Muscle of leg (tissue), 11 donors: ENCODE results near the gene DLG2. TPM values are rescaled to one million over a fixed set of nuclear protein-coding genes. Genes with fewer than 3 reads are reported as not detected.
A peak's percentile ranks its signal among the peaks of the same experiment; 100 is the strongest.
"Not testable (repeated sequence)": the region's sequence is repeated elsewhere in the genome, so short reads cannot be mapped to it uniquely, and the experiment has no call there.

Source experiments
- DNase-seq: peaks from one replicate; pipeline ENCODE4 v3.0.0; 2013
- H3K27ac ChIP-seq: one replicate; pipeline ENCODE4 v1.5.1; 2013; ENCODE audit warnings: mild to moderate bottlenecking, low read length, control low read depth
- H3K27me3 ChIP-seq: one replicate; pipeline ENCODE4 v1.6.1; 2013; ENCODE audit warnings: low read length; ENCODE audit not compliant: control insufficient read depth, insufficient read depth
- H3K36me3 ChIP-seq: one replicate; pipeline ENCODE4 v1.6.1; 2013; ENCODE audit warnings: low read length; ENCODE audit not compliant: control insufficient read depth, insufficient read depth
- H3K4me1 ChIP-seq: one replicate; pipeline ENCODE4 v1.6.1; 2013; ENCODE audit warnings: low read length; ENCODE audit not compliant: control insufficient read depth, insufficient read depth
- H3K4me3 ChIP-seq: one replicate; pipeline ENCODE4 v1.5.1; 2013; ENCODE audit warnings: low read length, control low read depth
- H3K9me3 ChIP-seq: replicated peaks from 2 replicates; pipeline ENCODE4 v1.6.1; 2013; ENCODE audit warnings: low read depth, low read length; ENCODE audit not compliant: control insufficient read depth
- WGBS: methylation state at CpG from one replicate; pipeline ENCODE4 v1.1.5; 2013; ENCODE audit warnings: missing lambda C conversion rate; ENCODE audit not compliant: insufficient coverage; 5-methylcytosine and 5-hydroxymethylcytosine counted together
- polyA plus RNA-seq, 8 donors: library from polyadenylated mRNA; unstranded; fragments of 120-200 nt; gene quantifications; one replicate each; pipeline versions ENCODE4 v1.2.1 to v1.2.3, GENCODE V29; 2013; ENCODE audit warnings: inconsistent platforms in 1 of 8, low replicate concordance in 1 of 8; ENCODE audit not compliant: insufficient read length in 8 of 8, insufficient read depth in 1 of 8
- total RNA-seq: library from RNA; stranded (reverse); fragments of 120-200 nt; gene quantifications from one replicate; pipeline ENCODE4 v1.2.4, GENCODE V29; 2013

The DLG2 gene
- total and polyA plus RNA-seq, 9 donors: 6.4 to 19.3 (median 11.0) TPM

DNA sequence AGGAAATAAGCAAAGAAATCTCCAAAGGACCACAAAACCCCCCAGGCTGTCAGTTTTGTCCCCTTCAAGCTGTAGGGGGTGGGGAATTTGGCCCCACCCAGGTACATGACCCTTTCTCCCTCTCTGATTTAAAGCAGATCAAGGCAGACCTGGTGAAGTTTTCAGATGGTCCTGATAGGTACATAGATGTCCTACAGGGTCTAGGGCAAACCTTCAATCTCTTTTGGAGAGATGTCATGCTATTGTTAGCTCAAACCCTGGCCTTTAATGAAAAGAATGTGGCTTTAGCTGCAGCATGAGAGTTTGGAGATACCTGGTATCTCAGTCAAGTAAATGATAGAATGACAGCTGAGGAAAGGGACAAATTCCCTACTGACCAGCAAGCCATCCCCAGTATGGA is 18.5 kb downstream of the DLG2 start:
- not testable (repeated sequence) for H3K27ac ChIP-seq, H3K36me3 ChIP-seq

DNA sequence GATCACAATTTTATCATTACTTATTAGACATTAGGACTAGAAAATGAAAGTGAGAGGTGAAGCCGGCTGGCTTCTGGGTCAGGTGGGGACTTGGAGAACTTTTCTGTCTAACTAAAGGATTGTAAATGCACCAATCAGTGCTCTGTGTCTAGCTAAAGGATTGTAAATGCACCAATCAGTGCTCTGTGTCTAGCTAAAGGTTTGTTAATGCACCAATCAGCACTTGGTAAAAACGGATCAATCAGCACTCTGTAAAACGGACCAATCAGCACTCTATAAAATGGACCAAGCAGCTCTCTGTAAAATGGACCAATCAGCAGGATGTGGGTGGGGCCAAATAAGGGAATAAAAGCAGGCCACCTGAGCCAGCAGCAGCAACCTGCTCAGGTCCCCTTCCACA is 20.9 kb downstream of the DLG2 start:
- not testable (repeated sequence) for H3K4me3 ChIP-seq, H3K36me3 ChIP-seq, H3K27ac ChIP-seq, DNase-seq, H3K27me3 ChIP-seq, H3K9me3 ChIP-seq, H3K4me1 ChIP-seq
- no CpG with 5 or more reads among the region's 3 CpGs for WGBS

More for the DNA sequence above, 18.5 kb downstream of the DLG2 start:
- H3K4me1 ChIP-seq, H3K4me3 ChIP-seq, H3K27me3 ChIP-seq, DNase-seq, H3K9me3 ChIP-seq: not testable (repeated sequence)

DNA sequence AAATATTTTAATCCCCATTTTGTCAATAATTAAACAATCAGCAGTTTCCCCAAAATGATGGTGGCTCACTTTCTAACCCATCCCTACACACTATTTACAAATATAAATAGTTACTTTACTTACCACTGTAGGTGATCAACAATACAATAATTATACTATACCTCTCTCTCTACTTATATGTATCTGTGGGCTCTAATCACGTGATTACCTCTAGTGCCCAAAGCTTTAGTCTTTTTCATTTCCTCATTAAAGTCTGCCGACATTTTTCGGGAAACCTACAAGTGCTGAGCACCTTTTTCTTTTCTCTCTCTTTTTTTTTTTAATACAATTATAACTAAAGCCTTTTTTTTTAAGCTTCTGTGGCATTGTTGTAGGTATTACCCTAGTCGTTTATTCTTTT is 23.9 kb downstream of the DLG2 start:
- WGBS: 74% methylated on average over 2 of the region's 4 CpGs
- H3K9me3 ChIP-seq: no peaks in the 10 kb centered on the region
- no peaks in the 10 kb centered on the region for H3K4me1 ChIP-seq
- DNase-seq: no peak
- H3K27me3 ChIP-seq: no peaks in the 10 kb centered on the region
- H3K27ac ChIP-seq: no peak overlapping the region
- H3K36me3 ChIP-seq: no peaks in the 10 kb centered on the region
- no peak overlapping the region for H3K4me3 ChIP-seq

DNA sequence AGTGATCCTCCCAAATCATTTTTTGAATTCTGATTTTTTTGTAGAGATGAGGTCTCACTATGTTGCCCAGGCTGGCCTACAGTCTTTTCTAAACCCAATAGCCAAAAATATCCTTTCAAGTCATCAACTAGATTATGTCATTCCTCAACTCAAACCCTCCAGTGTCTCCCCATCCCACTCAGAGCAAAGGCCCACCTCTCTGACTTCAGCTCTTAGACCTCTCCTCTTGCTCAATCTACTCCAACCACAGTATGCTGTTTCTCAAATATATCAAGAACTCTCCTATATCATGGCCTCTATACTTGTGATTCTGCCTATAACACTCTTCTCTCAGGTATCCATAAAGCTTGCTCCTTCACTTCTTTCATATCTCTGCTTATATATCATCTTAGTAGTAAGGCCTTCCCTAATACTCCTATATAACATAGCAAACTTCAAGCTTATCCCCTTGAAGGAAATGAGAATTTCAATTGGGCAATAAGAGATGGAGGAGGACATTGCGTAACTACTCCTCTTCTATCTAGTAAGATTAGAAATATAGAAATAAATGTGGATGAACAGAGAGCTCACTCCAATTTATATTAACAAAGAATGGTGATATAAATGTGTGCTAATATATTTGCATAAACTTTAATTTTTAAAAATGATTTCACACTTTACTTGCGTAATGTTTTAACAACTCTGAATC is 24.5 kb downstream of the DLG2 start:
- Histone ChIP-seq H3K4me1 (no peaks in the 10 kb centered on the region), H3K4me3 (no peak overlapping the region), H3K36me3 (no peaks in the 10 kb centered on the region), H3K27me3 (no peaks in the 10 kb centered on the region), H3K27ac (no peak overlapping the region), H3K9me3 (no peaks in the 10 kb centered on the region)
- no CpG with 5 or more reads among the region's 2 CpGs for WGBS
- DNase-seq: no peak

DNA sequence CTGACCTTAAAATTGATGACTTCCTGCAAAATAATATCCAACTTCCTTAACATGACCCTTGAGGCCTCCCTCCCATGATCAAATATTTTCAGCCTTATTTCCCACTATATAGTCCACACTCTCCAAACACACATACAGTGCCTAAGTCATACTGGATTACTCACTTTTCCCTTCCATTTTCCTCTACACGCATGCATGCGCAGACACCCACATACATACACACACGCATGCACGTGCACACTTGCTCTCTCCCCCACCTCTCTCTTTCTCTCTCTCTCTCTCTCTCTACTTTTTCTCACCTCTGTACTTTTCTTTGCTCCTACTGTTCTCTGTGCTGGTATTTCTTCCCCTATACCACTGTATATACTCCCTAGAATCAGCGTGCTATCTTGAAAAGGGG is 28.1 kb downstream of the DLG2 start:
- no peaks in the 10 kb centered on the region for H3K9me3 ChIP-seq
- DNase-seq: peak; percentile 39
- WGBS: 53% methylated on average over 4 of the region's 5 CpGs

DNA sequence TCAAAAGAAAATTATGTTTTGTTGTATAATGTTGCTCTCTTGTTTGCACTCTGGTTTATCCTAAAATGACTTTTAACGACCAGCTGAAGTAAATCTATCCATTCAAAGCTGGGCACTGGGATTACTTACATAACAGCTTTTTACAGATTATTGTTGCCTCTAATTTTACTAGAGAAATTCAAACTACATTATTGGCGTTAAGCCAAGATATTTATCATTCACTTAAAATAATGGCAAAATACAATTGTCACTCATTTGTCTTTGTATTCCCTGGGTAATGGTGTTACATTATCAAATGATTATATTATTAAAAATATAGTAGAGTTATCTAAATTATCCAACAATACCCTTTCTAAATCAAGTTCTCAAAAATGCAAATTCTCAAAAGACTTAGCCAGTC is 30.3 kb downstream of the DLG2 start:
- H3K36me3 ChIP-seq: no peaks in the 10 kb centered on the region
- no peaks in the 10 kb centered on the region for H3K9me3 ChIP-seq
- H3K4me3 ChIP-seq: no peak overlapping the region
- DNase-seq: no peak
- H3K27ac ChIP-seq: no peak overlapping the region
- no CpG with 5 or more reads among the region's 2 CpGs for WGBS
- no peaks in the 10 kb centered on the region for H3K4me1 ChIP-seq
- H3K27me3 ChIP-seq: no peaks in the 10 kb centered on the region

More for the DNA sequence above, 28.1 kb downstream of the DLG2 start:
- no peak overlapping the region for H3K4me3 ChIP-seq
- no peak overlapping the region for H3K27ac ChIP-seq
- H3K36me3 ChIP-seq: no peaks in the 10 kb centered on the region
- no peaks in the 10 kb centered on the region for H3K4me1 ChIP-seq
- H3K27me3 ChIP-seq: no peaks in the 10 kb centered on the region

DNA sequence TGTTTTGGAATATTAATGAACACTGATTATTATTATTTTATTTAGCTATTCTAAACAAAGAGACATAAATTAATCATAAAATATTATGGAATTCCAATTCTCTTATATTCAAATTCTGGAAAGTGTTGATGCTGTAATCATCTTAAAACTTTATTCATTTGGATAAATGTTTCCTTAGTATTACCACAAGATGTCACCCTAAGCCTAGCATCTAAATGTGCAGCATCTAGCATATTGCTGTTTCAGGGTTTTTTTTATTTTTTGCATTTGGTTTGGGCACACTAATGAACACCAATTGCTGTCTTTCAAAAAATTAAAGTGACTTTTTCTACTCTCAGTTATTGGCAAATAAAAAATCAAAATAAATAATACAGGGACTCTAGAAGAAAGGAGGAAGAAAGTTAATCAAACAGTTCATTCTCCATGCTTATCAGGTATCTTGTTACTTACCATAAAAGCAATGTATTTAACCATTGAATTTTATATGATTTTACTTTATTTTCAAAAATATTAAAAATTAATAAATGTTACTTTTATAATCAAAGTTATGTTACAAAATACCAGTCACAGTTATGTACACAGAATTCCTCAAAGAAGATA is 31.8 kb downstream of the DLG2 start:
- H3K27me3 ChIP-seq: no peaks in the 10 kb centered on the region
- H3K36me3 ChIP-seq: no peaks in the 10 kb centered on the region
- no peaks in the 10 kb centered on the region for H3K4me1 ChIP-seq
- no peaks in the 10 kb centered on the region for H3K9me3 ChIP-seq
- H3K27ac ChIP-seq: no peak overlapping the region
- peak; percentile 68 for DNase-seq
- no peak overlapping the region for H3K4me3 ChIP-seq

DNA sequence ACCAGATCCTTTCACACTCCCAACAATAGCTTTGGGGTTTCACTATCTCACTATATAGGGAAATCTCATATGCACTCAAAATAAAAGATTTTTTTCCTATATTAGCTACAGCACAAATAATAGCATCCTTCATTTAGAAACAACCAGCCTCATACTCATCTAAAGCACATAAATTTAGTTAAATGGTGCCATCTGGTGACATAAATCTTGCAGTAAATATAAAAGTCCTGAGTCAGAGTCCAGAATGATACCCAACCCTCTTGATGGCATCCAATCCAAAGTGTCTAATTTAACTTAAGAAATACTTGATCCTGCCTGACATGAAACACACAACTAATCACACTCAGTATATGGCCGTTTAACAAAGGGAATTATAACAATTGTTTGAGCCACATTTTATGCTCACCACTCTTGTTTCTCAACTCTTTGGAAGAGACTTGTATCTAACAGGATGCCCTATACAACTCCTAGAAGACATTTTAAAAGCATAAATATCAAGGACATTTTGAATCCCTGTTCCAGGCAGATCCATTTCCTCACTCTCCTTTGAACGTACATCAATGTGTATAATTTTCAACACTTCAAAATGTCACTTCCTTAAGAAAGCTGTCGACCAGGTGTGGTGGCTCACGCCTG is 36.2 kb downstream of the DLG2 start:
- 55% methylated on average over 3 of the region's 4 CpGs for WGBS
- peak; percentile 63 for DNase-seq
- Histone ChIP-seq H3K27me3 (no peaks in the 10 kb centered on the region), H3K4me1 (no peaks in the 10 kb centered on the region), H3K27ac (no peak overlapping the region), H3K36me3 (no peaks in the 10 kb centered on the region), H3K9me3 (peaks cover 9% of the 10 kb centered on the region), H3K4me3 (no peak overlapping the region)

DNA sequence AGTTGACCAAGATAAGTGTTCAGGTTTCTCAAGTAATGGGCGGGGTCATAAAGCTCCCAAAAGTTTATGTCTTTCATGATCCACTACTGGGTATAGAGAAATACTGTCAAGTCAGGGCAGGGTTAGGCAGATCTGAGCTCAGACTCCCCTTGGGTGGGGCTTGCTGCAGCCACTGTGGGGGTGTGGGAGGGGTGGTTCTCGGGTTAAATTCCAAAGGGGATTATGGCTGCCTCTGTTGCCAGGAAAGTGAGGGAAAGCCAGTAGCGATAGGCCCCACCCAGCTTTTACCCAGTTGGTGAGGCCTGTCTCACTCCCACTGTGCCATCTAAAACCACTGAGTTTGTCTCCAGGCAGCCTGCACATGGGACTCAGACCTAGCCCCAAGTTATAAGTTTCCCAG is 37.8 kb downstream of the DLG2 start:
- Histone ChIP-seq H3K4me1 (no peaks in the 10 kb centered on the region), H3K27ac (no peak overlapping the region), H3K36me3 (no peaks in the 10 kb centered on the region), H3K9me3 (peaks cover 9% of the 10 kb centered on the region), H3K4me3 (no peak overlapping the region), H3K27me3 (no peaks in the 10 kb centered on the region)
- WGBS: no CpG with 5 or more reads among the region's 3 CpGs
- no peak for DNase-seq

DNA sequence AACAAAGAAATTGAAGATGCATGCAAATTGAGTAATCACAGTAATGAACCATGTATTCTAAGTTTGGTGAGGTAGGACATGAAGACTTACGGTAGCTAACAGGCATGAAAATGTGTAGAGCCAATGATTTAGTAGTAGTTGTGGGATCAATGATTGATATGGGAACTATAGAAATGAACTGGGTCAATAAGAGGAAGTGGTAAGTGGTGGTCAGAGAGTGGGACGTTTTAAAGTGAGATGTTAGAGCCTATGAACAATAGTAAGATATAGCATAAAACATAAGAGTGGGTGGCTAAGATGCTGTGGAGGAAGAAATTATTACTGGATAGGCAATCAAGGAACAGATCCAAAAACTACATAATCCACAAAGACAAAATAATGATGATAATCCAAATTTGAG is 45.0 kb downstream of the DLG2 start:
- Histone ChIP-seq H3K9me3 (no peaks in the 10 kb centered on the region), H3K4me3 (no peak overlapping the region), H3K27me3 (no peaks in the 10 kb centered on the region), H3K4me1 (no peaks in the 10 kb centered on the region), H3K27ac (no peak overlapping the region), H3K36me3 (no peaks in the 10 kb centered on the region)
- DNase-seq: no peak
- 90% methylated on average over 2 of the region's 2 CpGs for WGBS
